NB4 (cell line): ENCODE results near the gene SSX7.
"Not testable (repeated sequence)": the region's sequence is repeated elsewhere in the genome, so short reads cannot be mapped to it uniquely, and the experiment has no call there.

Experiments used
- MYC ChIP-seq: IDR thresholded peaks from 2 replicates; pipeline ENCODE4 v1.6.1; 2011; ENCODE audit warnings: low read depth, low read length
- POLR2A ChIP-seq: IDR thresholded peaks from 2 replicates; pipeline ENCODE4 v1.6.1; 2011; ENCODE audit warnings: mild to moderate bottlenecking; ENCODE audit not compliant: insufficient read length; ENCODE audit errors: extremely low read depth
- TF ChIP-seq, protein P1 (sequence below): IDR thresholded peaks from one replicate; pipeline ENCODE4 v1.5.1; 2012; ENCODE audit warnings: low read depth, low read length
- TF ChIP-seq, protein P2 (sequence below): IDR thresholded peaks from 2 replicates; pipeline ENCODE4 v1.6.1; 2011; ENCODE audit warnings: low read depth, low read length

DNA sequence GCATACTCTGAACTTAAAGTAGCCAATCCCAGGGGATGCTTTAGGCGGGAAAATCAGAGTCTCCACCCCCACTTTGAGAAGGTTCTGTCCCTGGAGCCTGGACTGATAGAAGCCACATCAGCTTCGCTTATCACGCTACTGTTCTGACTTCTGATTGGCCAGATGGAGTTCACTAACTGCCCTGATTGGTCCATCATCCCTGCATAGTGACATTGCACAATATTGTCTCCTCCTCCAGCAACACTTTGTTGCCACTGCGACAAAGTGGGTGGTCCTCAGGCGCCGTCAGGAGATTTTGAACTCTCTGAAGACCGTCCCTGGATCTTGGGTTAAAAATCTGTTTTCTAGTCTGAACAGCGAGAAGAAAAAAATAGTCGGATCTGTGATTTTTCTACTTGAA, at the start of gene SSX7:
- TF ChIP-seq, protein P1, sequence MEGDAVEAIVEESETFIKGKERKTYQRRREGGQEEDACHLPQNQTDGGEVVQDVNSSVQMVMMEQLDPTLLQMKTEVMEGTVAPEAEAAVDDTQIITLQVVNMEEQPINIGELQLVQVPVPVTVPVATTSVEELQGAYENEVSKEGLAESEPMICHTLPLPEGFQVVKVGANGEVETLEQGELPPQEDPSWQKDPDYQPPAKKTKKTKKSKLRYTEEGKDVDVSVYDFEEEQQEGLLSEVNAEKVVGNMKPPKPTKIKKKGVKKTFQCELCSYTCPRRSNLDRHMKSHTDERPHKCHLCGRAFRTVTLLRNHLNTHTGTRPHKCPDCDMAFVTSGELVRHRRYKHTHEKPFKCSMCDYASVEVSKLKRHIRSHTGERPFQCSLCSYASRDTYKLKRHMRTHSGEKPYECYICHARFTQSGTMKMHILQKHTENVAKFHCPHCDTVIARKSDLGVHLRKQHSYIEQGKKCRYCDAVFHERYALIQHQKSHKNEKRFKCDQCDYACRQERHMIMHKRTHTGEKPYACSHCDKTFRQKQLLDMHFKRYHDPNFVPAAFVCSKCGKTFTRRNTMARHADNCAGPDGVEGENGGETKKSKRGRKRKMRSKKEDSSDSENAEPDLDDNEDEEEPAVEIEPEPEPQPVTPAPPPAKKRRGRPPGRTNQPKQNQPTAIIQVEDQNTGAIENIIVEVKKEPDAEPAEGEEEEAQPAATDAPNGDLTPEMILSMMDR: not testable (repeated sequence)
- not testable (repeated sequence) for TF ChIP-seq MYC, POLR2A
- TF ChIP-seq, protein P2, sequence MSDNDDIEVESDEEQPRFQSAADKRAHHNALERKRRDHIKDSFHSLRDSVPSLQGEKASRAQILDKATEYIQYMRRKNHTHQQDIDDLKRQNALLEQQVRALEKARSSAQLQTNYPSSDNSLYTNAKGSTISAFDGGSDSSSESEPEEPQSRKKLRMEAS: not testable (repeated sequence)
